ENCODE data around the gene OTUB2.

The OTUB2 gene

DNA sequence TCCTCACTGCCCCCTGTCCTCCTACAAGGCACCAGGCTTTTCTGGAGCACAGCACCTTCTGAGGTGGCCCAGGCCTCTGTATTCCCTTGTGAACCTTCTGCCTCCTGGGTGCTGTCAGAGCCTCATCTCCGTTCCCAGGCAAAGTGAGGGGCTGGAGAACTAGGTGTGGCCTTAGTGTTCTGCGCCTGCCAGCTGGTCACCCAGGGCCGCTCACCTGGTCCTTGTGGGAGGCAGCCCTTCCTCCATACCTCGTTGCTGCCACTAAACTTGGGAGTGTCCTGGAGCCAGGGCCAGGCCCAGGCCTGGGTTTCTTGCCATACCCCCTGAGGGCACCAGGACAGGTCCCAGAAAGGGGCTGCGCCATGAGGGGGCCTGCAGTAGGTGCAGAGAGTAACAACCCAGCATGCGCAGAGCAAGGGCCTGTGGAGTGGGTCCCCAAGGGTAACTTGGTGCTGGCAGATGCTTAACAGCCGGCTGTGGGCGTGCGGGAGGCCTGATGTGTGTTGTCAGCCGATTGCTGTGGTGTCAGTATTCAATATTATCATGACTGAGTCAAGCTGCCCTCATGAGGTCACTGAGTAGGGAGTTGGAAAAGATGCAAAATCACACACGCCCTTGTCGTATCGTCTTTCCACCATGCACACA, 17.1 kb downstream of the OTUB2 start:
- TF ChIP-seq PAX5 (IDR thresholded peaks at IDR 0.05; ENCODE audit: insufficient read depth, low read length, severe bottlenecking) (no peak), POLR2A (IDR thresholded peaks at IDR 0.05; ENCODE audit: low read depth, low read length) (no peak), POLR2AphosphoS5 (IDR thresholded peaks at IDR 0.05; ENCODE audit: low read depth, low read length) (no peak), SPI1 (IDR thresholded peaks at IDR 0.05; ENCODE audit: low read depth, low read length) (no peak), TAF1 (IDR thresholded peaks at IDR 0.05; ENCODE audit: low read depth, low read length) (no peak), POU2F2 (IDR thresholded peaks at IDR 0.05; ENCODE audit: low read depth, low read length) (no peak)
- no peak for FAIRE-seq
- DNase-seq (ENCODE audit: insufficient read length, low spot score): no peak

GRCh38 chr14:94043756-94044475, 17.8 kb downstream of the OTUB2 start:
- no peak for FAIRE-seq
- DNase-seq (ENCODE audit: insufficient read length, low spot score): no peak
- TF ChIP-seq POLR2AphosphoS5 (IDR thresholded peaks at IDR 0.05; ENCODE audit: low read depth, low read length) (peak; percentile 56; the same call in 1 of the 2 replicates), TAF1 (IDR thresholded peaks at IDR 0.05; ENCODE audit: low read depth, low read length) (no peak), SPI1 (IDR thresholded peaks at IDR 0.05; ENCODE audit: low read depth, low read length) (no peak), POLR2A (IDR thresholded peaks at IDR 0.05; ENCODE audit: low read depth, low read length) (no peak), POU2F2 (IDR thresholded peaks at IDR 0.05; ENCODE audit: low read depth, low read length) (no peak), PAX5 (IDR thresholded peaks at IDR 0.05; ENCODE audit: insufficient read depth, low read length, severe bottlenecking) (no peak)

- TF ChIP-seq POLR2AphosphoS5 (IDR thresholded peaks at IDR 0.05; ENCODE audit: low read depth, low read length): no peak
- TF ChIP-seq SPI1 (IDR thresholded peaks at IDR 0.05; ENCODE audit: low read depth, low read length): no peak
- no peak for TF ChIP-seq POU2F2 (IDR thresholded peaks at IDR 0.05; ENCODE audit: low read depth, low read length)
- no peak for TF ChIP-seq PAX5 (IDR thresholded peaks at IDR 0.05; ENCODE audit: insufficient read depth, low read length, severe bottlenecking)
- TF ChIP-seq POLR2A (IDR thresholded peaks at IDR 0.05; ENCODE audit: low read depth, low read length): no peak
- TF ChIP-seq TAF1 (IDR thresholded peaks at IDR 0.05; ENCODE audit: low read depth, low read length): no peak
- DNase-seq (ENCODE audit: insufficient read length, low spot score) (no peak), FAIRE-seq (no peak)
Measured at GRCh38 chr14:94044476-94045091, 18.4 kb downstream of the OTUB2 start.

DNA sequence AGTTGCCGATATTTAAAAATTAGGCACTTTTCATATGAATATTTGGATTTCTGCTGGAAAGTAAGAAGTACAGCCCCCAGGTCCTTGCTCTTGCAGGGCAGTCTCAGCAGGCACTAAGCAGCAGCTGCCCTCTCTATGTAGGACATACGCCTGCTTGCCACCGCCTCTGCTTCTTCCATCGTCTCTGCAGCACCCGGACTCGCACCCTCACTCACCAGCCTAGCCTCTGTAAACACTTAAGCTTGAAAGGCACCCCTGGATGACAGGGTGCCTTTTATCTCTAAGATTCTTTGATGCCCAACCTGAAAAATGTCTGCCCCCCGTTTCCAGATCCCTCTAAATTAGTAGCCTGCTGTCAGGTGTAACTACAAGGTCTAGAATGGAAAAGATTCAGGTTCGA, 19.0 kb downstream of the OTUB2 start:
- no peak for DNase-seq (ENCODE audit: insufficient read length, low spot score)
- TF ChIP-seq POLR2A (IDR thresholded peaks at IDR 0.05; ENCODE audit: low read depth, low read length) (no peak), SPI1 (IDR thresholded peaks at IDR 0.05; ENCODE audit: low read depth, low read length) (no peak), TAF1 (IDR thresholded peaks at IDR 0.05; ENCODE audit: low read depth, low read length) (no peak), POU2F2 (IDR thresholded peaks at IDR 0.05; ENCODE audit: low read depth, low read length) (no peak)
- FAIRE-seq: no peak

- FAIRE-seq (no peak), DNase-seq (ENCODE audit: insufficient read length, low spot score) (no peak)
- TF ChIP-seq POU2F2 (IDR thresholded peaks at IDR 0.05; ENCODE audit: low read depth, low read length) (no peak), POLR2A (IDR thresholded peaks at IDR 0.05; ENCODE audit: low read depth, low read length) (no peak; the same call in 1 of the 2 replicates), TAF1 (IDR thresholded peaks at IDR 0.05; ENCODE audit: low read depth, low read length) (no peak), POLR2AphosphoS5 (IDR thresholded peaks at IDR 0.05; ENCODE audit: low read depth, low read length) (no peak), SPI1 (IDR thresholded peaks at IDR 0.05; ENCODE audit: low read depth, low read length) (no peak)
Measured at GRCh38 chr14:94045563-94046345, 19.6 kb downstream of the OTUB2 start.

DNA sequence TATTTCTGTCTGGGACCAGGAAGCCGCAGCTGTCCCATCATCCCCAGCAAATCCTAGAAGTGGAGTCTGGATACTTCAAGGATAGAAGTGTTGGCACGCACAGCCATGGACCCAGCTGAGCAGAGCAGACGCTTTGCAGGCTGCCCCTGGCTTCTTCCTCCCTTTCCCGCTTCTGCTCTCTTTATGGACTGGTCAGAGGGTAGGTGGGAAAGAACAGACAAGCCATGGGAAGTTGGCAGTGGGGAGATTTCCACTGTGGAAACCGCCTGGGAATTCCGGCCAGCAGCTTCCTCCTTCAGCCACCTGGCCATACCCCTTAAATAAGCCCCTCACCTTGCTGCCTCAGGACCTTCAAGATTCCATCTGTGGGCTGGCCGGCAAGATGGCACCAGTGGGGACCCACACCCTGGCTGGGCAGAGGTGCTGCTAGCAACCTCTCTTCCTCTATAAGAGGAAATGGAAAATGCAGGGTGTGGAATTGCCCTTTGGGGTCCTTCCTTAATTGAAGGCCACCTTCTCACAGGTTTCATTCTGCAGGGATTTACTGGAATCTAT, 20.6 kb downstream of the OTUB2 start:
- FAIRE-seq (no peak), DNase-seq (ENCODE audit: insufficient read length, low spot score) (no peak)
- no peak; the same call in 1 of the 2 replicates for TF ChIP-seq POLR2A (IDR thresholded peaks at IDR 0.05; ENCODE audit: low read depth, low read length)
- TF ChIP-seq PAX5 (IDR thresholded peaks at IDR 0.05; ENCODE audit: insufficient read depth, low read length, severe bottlenecking): no peak
- TF ChIP-seq POU2F2 (IDR thresholded peaks at IDR 0.05; ENCODE audit: low read depth, low read length): no peak
- TF ChIP-seq POLR2AphosphoS5 (IDR thresholded peaks at IDR 0.05; ENCODE audit: low read depth, low read length): no peak; the same call in 1 of the 2 replicates
- TF ChIP-seq TAF1 (IDR thresholded peaks at IDR 0.05; ENCODE audit: low read depth, low read length): no peak
- TF ChIP-seq SPI1 (IDR thresholded peaks at IDR 0.05; ENCODE audit: low read depth, low read length): no peak

DNA sequence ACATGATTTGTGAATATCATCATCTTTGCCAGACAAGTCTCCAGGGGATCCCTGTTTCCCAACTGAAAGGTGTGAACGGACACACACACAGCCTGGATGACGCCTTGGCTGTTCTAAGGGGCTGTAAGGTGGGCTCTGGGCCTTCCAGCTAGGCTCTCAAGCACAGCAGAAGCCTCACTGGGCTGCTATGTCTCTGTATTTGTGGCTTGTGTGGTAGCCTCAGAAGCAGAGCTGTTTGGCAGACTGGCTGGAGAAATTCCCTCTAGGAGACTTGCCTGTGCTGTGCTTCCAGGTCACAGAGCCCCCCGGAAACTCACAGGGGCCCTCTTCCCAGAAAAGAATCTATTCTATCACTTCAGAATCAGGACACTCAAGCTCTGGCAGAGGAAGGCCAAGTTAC, 21.4 kb downstream of the OTUB2 start:
- DNase-seq (ENCODE audit: insufficient read length, low spot score) (no peak), FAIRE-seq (no peak)
- TF ChIP-seq POLR2A (IDR thresholded peaks at IDR 0.05; ENCODE audit: low read depth, low read length) (no peak; the same call in 1 of the 2 replicates), TAF1 (IDR thresholded peaks at IDR 0.05; ENCODE audit: low read depth, low read length) (no peak), POLR2AphosphoS5 (IDR thresholded peaks at IDR 0.05; ENCODE audit: low read depth, low read length) (no peak), POU2F2 (IDR thresholded peaks at IDR 0.05; ENCODE audit: low read depth, low read length) (no peak), PAX5 (IDR thresholded peaks at IDR 0.05; ENCODE audit: insufficient read depth, low read length, severe bottlenecking) (no peak), SPI1 (IDR thresholded peaks at IDR 0.05; ENCODE audit: low read depth, low read length) (no peak)

DNA sequence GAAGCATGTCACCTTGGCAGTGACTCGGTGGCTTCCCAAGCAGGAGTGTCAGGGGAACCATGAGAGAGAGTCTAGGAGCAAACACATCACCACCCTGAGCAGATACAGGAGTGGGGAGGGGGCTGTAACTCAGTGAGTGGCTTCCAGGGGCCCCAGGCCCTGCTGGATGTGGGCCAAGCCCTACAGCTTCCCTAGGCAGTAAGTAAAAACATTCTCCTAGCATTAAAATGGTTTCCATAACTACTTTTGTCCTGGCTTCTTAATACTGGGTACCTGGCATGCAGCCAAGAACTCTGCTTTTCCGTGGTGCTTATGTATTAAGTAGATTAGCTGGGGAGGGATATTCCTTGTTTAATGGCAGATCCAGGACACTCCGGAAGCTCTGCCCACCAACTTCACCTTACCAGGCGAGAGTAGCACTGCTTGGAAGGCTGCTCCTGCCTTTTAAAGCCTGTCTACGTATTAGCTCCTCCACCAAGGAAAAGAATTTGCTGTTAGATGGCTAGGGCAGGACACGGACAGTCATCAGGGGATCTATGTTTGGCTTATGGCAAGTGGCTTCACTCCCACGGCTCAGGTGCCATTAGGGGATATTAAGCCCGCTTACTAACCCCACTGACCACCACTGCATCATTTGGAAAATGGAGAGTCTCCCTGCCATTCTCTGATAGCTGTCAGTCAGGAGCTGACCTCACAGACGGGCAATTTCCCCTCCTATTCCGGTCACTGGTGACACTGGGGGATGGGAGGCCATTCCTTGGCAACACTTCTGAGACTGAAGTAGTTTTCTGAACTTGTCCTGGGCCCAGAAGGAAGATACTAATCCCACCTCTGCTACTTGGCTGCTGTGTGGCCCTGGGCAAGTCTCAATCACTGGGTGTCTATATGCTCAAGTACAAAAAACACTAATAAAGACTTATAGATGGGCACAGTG, 22.8 kb downstream of the OTUB2 start:
- TF ChIP-seq SPI1 (IDR thresholded peaks at IDR 0.05; ENCODE audit: low read depth, low read length): no peak
- no peak for TF ChIP-seq POLR2A (IDR thresholded peaks at IDR 0.05; ENCODE audit: low read depth, low read length)
- no peak; the same call in none of the 2 replicates for TF ChIP-seq POLR2AphosphoS5 (IDR thresholded peaks at IDR 0.05; ENCODE audit: low read depth, low read length)
- TF ChIP-seq PAX5 (IDR thresholded peaks at IDR 0.05; ENCODE audit: insufficient read depth, low read length, severe bottlenecking): no peak
- no peak for TF ChIP-seq TAF1 (IDR thresholded peaks at IDR 0.05; ENCODE audit: low read depth, low read length)
- no peak for TF ChIP-seq POU2F2 (IDR thresholded peaks at IDR 0.05; ENCODE audit: low read depth, low read length)
- FAIRE-seq (no peak), DNase-seq (ENCODE audit: insufficient read length, low spot score) (no peak)
